Rectal smooth muscle tissue (tissue), 1 donor: ENCODE results near the gene GTF3C1.
"Not testable (repeated sequence)": the region's sequence is repeated elsewhere in the genome, so short reads cannot be mapped to it uniquely, and the experiment has no call there.

Source experiments
- H3K27ac ChIP-seq: one replicate; pipeline ENCODE4 v1.7.0; 2013; ENCODE audit warnings: low read depth, low read length, inconsistent platforms
- H3K27me3 ChIP-seq: one replicate; pipeline ENCODE4 v1.7.0; 2013; ENCODE audit warnings: low read length; ENCODE audit not compliant: control insufficient read depth, insufficient read depth
- H3K36me3 ChIP-seq: one replicate; pipeline ENCODE4 v1.7.0; 2013; ENCODE audit warnings: low read length; ENCODE audit not compliant: control insufficient read depth, insufficient read depth
- H3K4me1 ChIP-seq: one replicate; pipeline ENCODE4 v1.7.0; 2013; ENCODE audit warnings: low read length; ENCODE audit not compliant: control insufficient read depth, insufficient read depth
- H3K4me3 ChIP-seq: one replicate; pipeline ENCODE4 v1.7.0; 2013; ENCODE audit warnings: low read length
- H3K9ac ChIP-seq: one replicate; pipeline ENCODE4 v1.7.0; 2013; ENCODE audit warnings: low read length

The GTF3C1 gene

DNA sequence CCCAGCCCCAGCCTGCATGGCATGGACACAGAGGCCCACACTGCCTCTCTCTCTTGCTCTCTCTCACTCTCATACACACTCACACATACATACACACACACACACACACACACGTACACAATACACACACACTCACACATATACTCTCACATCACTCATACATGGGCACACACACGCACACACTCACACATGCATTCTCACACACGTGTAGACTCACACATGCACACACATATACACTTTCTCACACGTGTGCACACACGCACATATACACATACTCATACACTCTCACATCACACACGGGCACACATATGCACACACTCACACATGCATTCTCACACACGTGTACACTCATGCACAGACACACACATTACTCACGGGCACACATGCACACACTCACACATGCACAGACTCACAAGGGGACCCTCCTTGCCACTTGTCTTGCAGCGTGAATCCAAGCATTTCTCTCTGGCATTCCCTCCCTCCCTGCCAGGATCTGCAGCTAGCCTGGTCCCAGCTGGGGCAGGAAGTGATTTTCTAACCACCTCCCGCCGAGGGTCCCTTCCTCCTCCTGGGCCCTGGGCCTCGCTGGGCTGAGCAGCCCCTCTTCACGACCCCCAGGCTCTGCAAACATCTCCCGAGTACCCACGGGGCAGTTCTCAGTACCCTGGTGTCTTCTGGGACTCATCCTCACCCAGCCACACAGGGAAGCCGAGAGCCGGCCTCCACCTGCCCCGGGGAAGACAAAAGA, 110.3 kb downstream of the GTF3C1 start:
- Histone ChIP-seq H3K27me3 (no peaks in the 10 kb centered on the region), H3K27ac (no peak overlapping the region), H3K4me1 (no peaks in the 10 kb centered on the region), H3K36me3 (no peaks in the 10 kb centered on the region), H3K9ac (no peak overlapping the region), H3K4me3 (no peak overlapping the region)

DNA sequence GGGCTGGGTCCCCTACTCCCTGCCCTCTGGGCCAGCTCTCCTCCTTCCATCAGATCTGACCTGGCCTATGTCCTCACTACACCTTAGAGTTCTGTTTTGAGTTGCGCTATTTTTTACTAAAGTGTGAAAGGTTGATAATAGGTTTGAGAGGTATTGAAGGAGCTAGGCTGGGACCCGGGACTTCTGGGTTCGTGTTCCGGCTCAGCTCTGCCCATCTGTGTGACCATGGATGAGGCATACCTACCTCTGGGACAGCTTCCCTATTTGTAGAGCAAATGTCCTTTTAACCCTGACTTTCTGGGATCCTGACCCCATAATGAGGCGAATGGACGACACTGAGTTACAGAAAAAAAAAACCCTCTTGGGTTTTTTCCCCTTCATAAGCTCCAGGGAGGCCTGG, 111.8 kb downstream of the GTF3C1 start:
- no peak overlapping the region for H3K9ac ChIP-seq
- no peaks in the 10 kb centered on the region for H3K36me3 ChIP-seq
- H3K4me3 ChIP-seq, result no peak overlapping the region
- H3K4me1 ChIP-seq, result no peaks in the 10 kb centered on the region
- no peak overlapping the region for H3K27ac ChIP-seq
- no peaks in the 10 kb centered on the region for H3K27me3 ChIP-seq

DNA sequence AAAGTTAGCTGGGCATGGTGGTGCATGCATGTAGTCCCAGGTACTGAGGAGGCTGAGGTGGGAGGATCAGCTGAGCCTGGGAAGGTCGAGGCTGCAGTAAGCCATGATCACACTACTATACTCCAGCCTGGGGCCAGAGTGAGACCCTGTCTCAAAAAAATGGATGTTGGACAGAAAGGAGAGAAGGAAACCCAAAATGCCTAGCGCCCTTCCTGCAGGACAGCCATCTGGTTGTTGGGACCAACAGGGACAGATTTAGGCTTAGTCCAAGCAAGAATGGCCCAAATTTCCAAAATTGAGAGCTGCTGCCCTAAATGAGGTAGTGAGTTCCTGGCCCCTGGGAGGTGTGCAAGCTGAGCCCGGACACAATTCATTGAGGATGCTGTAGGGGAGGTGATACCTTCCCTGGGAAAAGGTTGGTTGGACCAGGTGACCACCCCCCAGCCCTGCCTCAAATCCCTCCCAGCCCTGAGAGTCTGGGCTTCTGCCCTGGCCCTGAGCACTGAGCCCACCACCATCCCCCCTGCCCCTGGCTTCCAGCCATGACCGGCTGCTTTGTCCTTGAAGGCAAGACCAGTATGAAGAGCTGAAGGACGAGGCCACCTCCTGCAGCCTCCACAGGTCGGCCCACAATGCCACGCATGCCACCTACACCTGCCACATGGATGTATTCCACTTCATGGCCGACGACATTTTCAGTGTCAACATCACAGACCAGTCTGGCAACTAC, 112.6 kb downstream of the GTF3C1 start:
- no peaks in the 10 kb centered on the region for H3K36me3 ChIP-seq
- H3K4me1 ChIP-seq, result no peaks in the 10 kb centered on the region
- H3K27me3 ChIP-seq, result no peaks in the 10 kb centered on the region
- H3K9ac ChIP-seq, result no peak overlapping the region
- no peak overlapping the region for H3K27ac ChIP-seq
- no peak overlapping the region for H3K4me3 ChIP-seq

DNA sequence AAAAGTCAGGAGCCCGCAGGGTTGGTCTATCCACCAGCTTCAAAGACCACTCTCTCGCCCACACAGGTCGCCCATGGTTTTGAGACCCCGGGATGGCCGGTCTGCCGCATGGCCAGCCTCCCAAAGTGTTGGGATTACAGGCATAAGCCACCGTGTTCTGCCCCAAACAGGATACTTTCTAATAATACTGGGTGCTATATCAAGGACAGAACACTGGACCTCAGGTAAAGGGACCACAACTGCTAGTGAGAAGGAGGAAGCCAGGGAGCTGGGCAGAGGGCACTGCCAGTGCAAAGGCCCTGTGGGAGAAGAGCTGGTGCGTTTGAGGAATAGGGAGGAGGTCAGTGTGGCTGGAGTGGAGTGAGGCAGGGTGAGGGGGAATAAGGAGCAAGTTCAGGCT, 113.6 kb downstream of the GTF3C1 start:
- H3K4me3 ChIP-seq, result no peak overlapping the region
- H3K4me1 ChIP-seq, result no peaks in the 10 kb centered on the region
- H3K36me3 ChIP-seq, result no peaks in the 10 kb centered on the region
- no peak overlapping the region for H3K9ac ChIP-seq
- no peak overlapping the region for H3K27ac ChIP-seq
- H3K27me3 ChIP-seq, result no peaks in the 10 kb centered on the region

DNA sequence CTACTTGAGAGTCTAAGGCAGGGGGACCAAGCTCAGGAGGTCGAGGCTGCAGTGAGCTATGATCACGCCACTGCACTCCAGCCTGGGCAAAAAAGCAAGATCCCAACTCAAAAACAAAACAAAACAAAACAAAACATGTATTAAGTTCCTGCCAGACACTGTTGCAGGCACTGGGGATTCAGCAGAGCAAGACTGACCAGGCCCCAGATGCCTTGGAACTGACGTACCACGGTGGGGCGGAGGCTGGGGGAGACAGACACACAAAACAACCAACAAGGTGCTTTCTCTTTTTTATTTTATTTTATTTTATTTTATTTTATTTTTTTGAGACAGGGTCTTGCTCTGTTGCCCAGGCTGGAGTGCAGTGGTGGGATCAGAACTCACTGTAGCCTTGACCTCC, 114.6 kb downstream of the GTF3C1 start:
- H3K4me1 ChIP-seq, H3K4me3 ChIP-seq, H3K27ac ChIP-seq, H3K27me3 ChIP-seq, H3K36me3 ChIP-seq, H3K9ac ChIP-seq: not testable (repeated sequence)

DNA sequence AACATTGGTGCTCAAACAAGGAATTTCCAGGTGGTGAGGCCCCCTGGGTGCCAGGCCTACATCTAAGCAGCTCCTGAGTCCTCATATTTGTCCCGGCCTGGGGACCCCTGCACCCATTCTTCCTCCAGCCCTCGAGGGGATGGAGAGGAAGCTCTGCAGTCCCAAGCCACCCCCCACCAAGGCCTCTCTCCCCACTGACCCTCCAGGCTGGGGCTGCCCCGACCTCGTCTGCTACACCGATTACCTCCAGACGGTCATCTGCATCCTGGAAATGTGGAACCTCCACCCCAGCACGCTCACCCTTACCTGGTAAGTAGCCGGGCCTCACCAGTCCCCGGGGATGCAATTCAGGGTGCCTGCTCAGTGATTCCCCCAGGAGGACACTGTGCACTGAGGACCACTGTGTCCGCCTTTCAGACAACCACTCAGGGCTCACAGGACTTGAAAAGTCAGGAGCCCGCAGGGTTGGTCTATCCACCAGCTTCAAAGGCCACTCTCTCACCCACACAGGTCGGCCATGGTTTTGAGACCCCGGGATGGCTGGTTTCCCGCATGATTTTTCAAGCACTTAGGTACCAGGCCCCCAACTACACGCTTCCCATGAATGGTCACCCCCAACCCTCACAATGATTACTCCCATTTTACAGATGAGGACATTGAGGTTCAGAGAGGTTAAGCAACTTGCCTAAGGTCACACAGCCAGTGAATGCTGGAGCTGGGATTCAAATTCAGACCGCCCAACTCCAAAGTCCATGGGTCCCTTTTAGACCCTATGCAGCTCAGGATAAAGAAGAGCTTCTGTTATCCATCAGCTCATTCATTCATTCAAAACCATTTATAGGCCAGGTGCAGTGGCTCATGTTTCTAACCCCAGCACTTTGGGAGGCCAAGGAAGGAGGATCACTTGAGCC, 115.3 kb downstream of the GTF3C1 start:
- Histone ChIP-seq H3K27ac (no peak overlapping the region), H3K9ac (no peak overlapping the region), H3K4me3 (no peak overlapping the region), H3K36me3 (no peaks in the 10 kb centered on the region), H3K27me3 (no peaks in the 10 kb centered on the region), H3K4me1 (no peaks in the 10 kb centered on the region)

DNA sequence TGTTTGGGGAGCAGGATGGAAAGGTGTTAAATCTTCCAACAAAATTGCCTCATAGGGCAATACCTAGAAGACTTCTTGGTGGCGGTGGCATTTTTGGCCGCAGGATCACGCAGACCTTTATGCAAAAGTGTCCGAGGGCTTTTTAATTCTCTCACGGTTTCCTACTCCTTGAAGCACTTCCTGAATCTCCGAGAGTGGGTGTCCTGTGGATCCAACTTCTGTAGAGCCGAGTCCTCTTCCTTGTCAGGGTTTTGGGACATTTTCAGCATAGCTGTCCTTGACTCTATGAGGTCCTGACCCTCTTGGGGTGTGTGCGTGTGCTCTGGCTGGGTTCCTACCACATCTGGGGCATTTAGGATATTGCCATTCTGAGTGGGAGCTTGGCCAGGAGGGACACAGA, 116.1 kb downstream of the GTF3C1 start:
- Histone ChIP-seq H3K36me3 (no peaks in the 10 kb centered on the region), H3K27me3 (no peaks in the 10 kb centered on the region), H3K27ac (no peak overlapping the region), H3K4me1 (no peaks in the 10 kb centered on the region), H3K4me3 (no peak overlapping the region), H3K9ac (no peak overlapping the region)

DNA sequence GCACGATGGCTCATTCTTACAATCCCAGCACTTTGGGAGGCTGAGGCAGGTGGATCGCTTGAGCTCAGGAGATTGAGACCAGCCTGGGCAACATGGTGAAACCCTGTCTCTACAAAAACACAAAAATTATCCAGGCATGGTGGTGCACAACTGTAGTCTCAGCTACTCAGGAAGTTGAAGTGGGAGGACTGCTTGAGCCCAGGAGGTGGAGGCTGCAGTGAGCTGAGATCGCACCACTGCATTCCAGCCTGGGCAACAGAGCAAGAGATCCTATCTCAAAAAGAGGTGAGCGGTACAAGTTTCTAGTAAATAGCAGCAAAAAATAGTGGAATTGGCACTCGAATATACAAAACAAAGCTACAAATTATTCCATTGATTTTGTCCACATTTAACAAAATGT, 116.5 kb downstream of the GTF3C1 start:
- not testable (repeated sequence) for H3K36me3 ChIP-seq, H3K4me1 ChIP-seq, H3K27ac ChIP-seq, H3K9ac ChIP-seq, H3K4me3 ChIP-seq, H3K27me3 ChIP-seq

DNA sequence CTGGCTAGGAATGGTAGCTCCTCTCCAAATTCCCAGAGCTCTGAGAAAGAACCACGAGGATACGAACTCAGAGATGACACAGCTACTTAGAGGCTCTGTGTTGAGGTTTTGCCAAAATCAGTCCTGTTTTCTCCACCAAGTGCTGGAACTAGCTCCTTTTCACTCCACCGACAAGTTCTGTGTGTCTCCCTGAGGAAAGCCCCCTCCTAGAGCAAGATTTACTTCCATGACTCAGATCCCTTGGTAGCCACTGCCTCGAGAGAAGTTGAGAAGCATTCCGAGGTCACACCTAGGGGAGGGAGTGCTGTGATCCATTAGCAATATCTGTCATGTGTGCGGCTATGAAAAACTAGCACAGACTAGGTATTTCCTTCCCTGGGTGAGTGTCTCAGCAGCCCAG, 117.2 kb downstream of the GTF3C1 start:
- Histone ChIP-seq H3K9ac (no peak overlapping the region), H3K36me3 (no peaks in the 10 kb centered on the region), H3K27ac (no peak overlapping the region), H3K4me3 (no peak overlapping the region), H3K27me3 (no peaks in the 10 kb centered on the region), H3K4me1 (no peaks in the 10 kb centered on the region)

DNA sequence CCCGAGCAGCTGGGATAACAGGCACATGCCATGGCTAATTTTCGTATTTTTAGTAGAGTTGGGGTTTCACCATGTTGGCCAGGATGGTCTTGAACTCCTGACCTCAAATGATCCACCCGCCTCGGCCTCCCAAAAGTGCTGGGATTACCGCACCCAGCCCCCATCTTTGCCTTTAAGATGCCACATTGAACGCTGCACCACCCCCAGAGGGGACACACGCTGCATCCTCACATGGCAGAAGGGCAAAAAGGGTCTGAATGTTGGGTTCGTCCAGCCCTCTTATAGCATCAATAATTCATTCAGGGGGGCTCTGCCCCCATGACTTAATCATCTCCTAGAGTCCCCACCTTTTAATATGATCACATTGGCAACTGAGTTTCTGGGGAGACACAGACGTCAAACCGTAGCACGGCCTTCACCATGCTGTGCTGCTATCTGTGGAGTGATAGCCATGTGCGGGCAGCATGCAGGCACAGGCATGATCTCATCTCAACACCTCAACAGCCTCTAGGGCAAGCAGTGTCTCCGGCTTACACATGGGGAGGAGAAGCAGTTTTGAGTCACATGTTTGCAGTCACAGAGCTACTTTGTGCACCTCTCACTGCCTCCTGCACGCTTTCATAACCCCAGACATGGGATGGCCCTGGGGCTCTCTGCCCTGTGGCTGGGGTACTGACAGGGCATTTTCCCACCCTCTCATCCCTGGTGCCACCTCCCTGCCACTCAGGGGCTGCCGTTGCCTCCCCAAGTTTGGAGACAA, 117.8 kb downstream of the GTF3C1 start:
- no peaks in the 10 kb centered on the region for H3K27me3 ChIP-seq
- H3K9ac ChIP-seq, result no peak overlapping the region
- no peaks in the 10 kb centered on the region for H3K4me1 ChIP-seq
- H3K36me3 ChIP-seq, result no peaks in the 10 kb centered on the region
- no peak overlapping the region for H3K4me3 ChIP-seq
- no peak overlapping the region for H3K27ac ChIP-seq

DNA sequence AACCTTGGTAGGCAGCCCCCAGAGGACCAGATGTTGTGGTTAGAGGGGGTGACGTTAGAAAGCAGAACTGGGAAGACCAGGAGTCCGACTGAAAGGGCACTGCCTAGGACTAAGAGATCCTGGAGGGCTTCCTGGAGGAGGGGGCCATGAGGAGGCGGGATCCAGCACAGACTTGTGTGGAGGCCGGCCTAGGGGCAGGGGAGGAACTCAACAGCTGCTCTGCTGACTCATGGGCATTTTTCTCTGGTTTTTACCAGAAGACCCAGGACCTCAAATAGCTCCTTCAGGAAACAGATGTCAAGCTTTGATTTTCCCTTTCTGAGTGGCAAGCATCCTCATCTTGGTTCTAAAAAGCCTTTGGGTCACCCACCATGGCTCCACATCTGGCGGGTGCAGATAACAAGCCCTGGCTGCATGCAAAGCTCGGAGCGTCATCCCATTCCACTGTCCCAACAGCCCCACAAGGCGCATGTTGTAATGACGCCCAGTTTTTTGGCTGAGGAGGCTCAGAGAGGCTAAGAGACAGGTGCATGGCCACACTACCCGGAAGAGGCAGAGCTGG, 118.7 kb downstream of the GTF3C1 start:
- Histone ChIP-seq H3K9ac (no peak overlapping the region), H3K27me3 (no peaks in the 10 kb centered on the region), H3K36me3 (no peaks in the 10 kb centered on the region), H3K4me3 (no peak overlapping the region), H3K4me1 (no peaks in the 10 kb centered on the region), H3K27ac (no peak overlapping the region)

DNA sequence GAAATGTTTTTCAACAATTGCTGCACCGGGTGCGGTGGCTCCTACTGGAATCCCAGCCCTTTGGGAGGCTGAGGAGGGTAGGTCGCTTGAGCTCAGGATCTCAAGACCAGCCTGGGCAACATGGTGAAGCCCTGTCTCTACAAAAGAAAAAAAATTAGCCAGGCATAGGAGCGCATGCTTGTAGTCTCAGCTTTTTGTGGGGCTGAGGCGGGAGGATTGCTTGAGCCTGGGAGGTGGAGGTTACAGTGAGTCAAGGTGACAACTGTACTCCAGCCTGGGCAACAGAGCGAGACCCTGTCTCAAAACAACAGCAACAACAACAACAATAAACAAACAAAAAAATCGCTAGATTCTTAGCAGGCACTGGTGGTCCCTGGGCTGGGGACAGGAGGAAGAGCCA, 119.2 kb downstream of the GTF3C1 start:
- Histone ChIP-seq H3K36me3 (no peaks in the 10 kb centered on the region), H3K27me3 (no peaks in the 10 kb centered on the region), H3K9ac (no peak overlapping the region), H3K4me3 (no peak overlapping the region), H3K27ac (no peak overlapping the region), H3K4me1 (no peaks in the 10 kb centered on the region)
